ELR (cell line): ENCODE measurements around the gene RUNX1.
A peak's percentile ranks its signal among the peaks of the same experiment; 100 is the strongest.

ENCODE experiments used
- DNase-seq: peaks from one replicate; pipeline ENCODE4 v3.0.0-alpha.2; 2015; ENCODE audit warnings: low read depth

Gene RUNX1

DNA sequence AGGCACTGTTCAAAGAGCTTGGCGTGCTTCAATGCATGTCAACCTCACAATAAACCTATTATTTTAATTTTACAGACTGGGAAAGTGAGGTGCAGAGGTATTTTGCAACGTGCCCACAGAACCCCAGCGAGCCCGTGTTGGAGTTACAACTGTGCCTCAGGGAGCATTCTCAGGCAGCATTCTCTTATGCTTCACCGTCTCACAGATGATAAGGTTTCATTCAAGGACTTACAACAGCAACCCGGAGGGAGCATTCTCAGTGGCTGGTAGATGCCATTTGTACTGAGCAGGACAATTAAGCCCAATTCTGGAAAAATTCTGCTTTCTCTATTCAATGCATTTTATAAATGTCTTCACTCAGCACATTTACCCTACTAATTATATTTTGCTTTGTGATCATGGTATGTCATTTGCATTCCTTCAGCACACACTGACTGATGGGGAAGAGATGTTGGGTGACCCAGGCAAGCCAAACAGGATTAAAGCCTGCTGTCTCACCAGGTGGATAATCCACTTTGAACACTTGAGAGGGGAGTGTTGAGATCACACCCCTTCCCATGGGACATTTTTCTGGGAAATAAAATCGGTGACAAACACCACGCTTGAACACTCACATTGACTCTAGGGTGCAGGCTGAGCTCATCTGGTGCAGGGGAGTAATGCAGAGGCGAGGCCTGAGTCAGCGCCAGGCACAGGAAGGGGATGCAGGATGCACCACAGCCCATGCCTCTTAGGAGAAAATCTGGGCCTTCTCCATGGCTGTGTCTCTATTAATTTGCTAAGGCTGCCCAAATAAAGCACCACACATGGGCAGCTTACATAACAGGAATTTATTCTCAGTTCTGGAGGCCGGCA, 266.4 kb downstream of the RUNX1 start:
- peak; percentile 47 for DNase-seq

DNA sequence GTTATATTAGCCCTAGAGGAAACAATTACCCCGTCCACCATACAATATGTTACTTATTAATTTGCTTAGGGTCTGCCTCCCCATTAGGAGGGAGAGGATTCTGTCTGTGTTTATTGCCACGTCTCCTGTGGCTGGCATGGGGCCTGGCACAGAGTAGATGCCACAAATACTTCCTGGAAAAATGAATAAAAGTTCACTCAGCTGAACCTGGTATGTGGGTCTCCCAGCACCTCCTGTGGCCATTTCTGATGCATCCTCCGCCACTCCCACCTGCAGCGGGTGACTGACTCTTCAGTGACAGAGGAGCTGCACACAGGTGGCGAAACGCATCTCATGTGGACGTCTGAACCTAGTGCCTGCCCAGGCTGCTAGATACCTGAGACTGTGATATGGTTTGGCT, 267.6 kb downstream of the RUNX1 start:
- DNase-seq: no peak

DNA sequence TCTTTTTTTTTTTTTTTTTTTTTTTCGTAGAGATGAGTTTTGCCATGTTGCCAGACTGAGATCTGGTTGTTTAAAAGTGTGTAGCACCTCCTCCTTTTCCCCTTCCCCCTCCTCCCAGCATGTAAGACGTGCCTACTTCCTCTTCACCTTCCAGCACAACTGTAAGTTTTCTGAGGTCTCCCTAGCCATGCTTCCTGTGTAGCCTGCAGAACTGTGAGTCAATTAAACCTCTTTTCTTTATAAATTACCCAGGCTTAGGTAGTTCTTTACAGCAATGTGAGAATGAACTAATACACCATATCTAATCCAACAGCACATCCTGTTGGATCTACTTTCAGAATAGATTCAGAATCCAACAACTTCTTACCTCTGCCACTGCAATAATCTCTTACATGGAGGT, 269.2 kb downstream of the RUNX1 start:
- DNase-seq: no peak

DNA sequence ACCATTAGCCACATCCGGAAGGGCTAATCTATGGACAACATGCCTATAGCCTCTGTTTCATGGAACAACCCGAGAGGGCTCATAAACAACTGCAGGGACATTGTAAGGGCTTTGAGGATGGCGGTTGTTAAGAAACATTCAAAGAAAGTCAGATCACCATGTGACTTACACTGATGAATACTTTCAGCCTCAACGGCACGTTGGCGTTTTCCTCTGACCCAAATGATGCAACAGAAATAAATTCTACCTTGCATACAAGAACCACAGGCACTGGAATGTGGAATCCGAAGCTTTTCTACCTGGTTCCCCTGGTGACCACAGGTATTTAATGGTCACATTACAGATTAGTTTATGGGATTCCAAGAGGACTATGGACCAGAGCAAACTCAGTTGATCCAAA, 273.3 kb downstream of the RUNX1 start:
- DNase-seq: no peak

DNA sequence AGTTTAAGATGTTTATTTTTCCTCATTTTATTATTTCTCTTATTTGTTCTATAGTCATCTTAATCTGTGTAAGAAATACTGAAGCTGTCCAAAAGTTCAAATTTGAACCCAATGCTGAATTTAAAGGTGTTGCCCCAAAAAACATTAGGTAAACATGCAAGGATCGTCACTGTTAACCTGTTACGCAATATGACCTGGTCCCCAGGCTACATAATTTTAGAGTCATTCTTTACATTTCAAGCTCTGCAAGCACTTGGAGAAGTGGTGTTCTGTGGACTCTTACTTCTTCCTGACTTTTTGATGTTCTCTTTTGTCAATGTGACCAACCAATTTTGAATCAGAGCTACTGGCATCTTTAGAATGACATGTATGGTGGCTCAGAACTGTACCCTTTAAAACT, 274.4 kb downstream of the RUNX1 start:
- DNase-seq: no peak

DNA sequence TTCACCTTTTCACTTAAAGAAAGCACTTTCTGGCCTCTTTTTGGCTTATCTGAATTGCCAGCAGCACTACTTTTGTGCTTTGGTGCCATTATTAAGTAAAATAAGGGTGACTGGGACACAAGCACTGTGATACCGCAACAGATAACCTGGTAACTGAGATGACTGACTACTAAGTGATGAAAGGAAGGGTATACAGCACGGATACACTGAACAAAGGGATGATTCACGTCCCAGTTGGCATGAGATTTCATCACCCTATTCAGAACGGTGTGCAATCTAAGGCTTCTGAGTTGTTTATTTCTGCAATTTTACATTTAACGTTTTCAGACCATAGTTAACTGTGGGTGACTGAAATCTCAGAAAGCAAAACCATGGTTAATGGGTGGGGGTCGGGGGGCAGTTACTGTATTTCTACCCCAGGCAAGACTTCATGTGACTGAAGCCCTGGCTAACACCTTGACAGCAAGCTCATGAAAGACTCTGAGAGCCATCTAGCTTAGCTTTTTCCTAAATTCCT, 277.5 kb downstream of the RUNX1 start:
- DNase-seq: peak; percentile 84

DNA sequence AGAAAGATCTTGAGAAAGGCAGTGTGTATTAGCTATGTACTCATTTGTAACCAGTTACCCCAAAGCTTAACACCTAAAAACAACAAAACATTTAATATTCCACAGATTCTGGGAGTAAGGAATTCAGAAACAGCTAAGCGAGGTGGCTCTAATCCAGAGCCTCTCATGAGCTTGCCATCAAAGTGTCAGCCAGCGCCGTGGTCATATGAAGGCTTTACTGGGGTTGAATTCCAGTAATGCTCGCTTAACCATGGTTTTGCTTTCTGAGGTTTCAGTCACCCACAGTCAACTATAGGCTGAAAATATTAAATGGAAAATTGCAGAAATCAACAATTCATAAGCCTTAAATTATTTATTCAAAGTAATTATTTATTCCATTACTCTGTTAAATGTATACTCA, 278.5 kb downstream of the RUNX1 start:
- no peak for DNase-seq

DNA sequence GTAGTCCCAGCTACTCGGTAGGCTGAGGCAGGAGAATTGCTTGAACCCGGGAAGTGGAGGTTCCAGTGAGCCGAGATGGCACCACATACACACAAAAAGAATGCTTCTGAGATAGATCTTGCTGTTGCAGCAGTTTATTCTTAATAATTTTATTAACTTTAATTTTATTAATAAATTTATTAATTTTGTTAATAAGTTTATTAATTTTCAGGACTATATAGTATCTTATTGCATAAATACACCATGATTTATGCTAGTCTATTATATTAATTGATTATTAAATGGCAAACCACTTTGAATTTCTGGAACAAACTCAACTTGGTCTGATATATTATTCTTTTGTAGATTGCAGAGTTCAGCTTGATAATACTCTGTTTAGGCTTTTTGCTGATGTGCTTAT, 280.8 kb downstream of the RUNX1 start:
- no peak for DNase-seq

DNA sequence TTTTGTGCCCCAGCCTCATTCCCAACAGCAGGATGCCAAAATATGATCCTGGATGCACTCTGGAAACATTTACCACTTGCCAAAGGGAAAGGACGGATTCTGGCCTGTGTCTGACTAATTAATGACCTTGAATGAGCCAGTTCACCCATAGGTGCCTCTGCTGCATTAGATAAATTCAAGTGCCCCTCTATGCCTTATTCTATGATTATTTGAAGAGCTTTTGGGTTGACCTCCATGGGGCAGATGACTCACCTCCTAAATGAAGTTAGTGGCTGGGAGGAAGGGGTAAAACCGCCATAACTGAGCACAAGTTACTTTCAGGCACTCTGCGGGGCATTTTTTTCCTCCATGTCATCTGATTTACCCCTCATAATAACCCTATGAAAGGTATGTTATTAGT, 282.2 kb downstream of the RUNX1 start:
- no peak for DNase-seq

DNA sequence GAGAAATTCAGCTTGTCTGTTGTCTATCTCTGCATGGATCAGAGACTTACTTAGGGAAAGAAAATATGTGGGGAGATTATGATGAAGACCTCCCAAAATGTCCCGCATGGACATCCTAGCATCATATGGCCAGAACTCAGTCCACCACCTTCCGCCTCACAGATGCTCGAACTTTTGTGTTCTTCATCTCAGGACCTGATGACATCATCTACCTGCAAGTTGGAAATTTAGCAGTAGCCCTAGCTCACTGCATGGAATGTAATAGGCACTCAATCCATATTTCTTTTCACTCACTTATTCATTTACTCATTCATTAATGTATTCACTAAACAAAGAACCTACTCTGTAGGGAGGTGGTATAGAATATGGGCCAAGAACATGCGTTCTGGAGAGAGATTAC, 283.5 kb downstream of the RUNX1 start:
- no peak for DNase-seq

DNA sequence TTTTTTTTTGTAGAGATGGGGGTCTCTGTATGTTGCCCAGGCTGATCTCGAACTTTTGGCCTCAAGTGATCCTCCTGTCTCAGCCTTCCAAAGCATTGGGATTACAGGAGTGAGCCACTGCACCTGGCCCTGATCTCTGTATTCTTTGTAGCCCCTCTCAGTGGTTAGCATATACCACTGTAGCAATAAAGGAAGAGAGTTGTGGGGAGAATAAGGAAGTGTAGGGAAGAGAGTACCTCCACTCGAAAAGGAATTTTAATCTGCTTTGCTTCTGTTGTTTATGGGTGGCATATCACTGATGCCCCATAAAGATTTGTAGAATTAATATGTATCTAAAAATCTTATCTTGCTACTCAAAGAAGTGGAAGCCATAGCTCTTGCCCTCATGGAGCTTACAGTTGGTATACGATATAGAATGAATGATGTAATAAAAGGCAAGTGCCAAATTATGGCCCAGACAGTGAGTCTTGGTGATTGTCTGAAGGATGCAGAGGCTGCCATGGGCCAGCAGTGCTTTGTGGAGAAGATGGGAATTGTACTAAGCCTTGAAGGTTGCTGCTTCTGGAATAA, 284.3 kb downstream of the RUNX1 start:
- no peak for DNase-seq

DNA sequence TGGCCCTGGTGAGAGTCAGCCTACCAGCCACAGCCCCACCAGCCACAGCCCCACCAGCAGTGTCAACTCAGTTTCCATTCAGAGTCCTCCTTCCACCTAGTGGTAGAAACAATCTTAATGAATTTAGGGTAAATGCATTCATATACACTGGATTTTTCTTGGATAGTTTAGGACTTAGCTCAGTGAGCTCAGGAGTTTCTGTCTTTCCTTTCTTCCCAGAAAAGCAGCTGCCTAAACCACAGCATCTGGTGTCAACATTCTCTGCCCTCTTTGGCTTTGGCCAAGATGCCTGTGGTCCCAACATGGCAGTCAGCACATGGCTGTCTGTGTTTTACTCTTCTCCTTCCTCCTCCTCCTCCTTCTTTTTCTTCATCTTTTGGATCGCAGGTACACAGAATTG, 286.3 kb downstream of the RUNX1 start:
- peak; percentile 18 for DNase-seq

DNA sequence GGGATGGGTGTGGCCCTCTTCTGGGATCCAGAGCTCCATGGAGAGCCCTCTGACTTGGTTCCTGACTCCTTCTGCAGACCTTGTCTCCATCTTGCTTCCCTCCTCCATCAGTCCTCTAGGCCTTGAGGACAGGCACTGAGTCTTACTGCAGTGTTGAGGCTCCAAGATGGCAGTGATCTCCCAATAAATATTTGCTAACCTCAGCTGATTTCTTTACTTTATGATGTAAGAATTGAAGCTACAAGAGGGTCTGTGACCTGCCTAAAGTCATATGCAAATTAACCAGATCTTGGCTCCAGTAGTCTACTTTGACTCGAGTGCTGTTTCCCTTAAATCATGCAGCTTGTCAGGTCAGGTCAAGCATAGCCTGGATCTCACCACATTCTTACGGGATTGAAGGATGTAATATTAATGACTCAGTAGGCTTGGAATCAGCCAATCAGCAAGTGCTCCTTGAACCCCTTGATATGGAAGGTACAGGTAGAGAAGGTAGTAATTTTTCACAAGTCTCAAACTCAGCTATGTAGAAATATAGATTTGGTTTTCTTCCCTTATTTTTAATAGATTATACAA, 287.3 kb downstream of the RUNX1 start:
- DNase-seq: no peak

DNA sequence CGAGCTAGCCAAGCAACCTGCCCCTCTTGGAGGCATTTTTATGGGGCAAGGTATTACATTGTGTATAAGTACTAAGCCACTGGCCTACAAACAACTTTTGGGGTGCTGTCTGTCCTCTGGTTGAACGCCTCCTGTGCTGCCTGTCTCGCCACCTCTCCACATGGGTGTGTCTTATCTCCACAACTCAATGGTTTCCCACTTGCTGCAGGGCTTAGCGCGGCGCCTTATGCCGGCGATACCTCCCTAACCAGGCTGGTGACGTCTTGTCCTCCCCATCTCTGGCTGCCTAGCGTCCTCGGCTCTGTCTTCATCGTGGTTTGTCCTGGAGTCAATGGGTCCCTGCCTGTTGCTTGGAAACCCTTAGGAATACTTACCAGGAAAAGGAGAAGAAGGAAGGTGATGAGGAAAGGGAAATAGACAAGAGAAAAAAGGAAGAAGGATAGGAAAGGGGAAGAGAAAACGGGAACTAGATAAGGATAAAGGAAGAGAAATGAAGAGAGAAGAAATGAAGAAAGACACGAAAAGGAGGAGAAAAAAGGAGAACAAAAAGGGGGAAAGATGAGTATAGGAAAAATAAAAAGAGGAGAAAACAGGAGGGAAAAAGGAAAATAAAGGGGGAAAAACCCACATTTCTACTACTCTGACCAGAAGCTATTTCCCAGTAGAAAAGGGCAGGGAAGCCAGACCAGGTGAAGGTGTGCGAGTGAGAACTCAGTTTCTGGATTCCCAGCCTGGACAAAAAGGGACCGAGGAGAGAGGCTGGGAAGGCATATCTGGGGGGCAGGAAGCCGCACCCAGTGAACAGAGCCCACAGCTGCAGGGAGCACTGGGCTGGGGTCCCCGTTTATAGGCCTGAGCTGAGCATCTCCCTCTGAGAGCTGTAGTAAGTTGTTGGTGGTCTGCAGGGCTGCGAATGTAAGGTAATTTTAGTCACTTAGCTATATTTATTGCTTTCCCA, 294.1 kb downstream of the RUNX1 start:
- DNase-seq: no peak

DNA sequence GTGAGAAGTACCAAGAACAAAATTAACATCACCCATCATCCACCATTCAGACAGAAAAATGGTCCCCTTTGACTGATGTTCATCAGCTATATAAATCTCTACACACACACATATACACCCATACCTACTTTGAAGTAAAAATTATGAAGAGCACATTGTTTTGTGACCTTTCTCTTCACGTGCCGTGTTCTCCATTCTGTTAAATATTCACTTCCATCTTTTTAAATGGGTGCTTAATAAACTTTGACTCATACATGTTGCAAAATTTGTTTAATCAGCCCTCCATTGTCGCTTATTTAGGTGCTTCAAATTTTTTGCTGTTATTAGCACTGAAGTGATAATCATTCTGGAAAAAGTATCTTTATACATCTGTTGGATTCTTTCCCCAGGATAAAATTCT, 300.2 kb downstream of the RUNX1 start:
- DNase-seq: no peak

DNA sequence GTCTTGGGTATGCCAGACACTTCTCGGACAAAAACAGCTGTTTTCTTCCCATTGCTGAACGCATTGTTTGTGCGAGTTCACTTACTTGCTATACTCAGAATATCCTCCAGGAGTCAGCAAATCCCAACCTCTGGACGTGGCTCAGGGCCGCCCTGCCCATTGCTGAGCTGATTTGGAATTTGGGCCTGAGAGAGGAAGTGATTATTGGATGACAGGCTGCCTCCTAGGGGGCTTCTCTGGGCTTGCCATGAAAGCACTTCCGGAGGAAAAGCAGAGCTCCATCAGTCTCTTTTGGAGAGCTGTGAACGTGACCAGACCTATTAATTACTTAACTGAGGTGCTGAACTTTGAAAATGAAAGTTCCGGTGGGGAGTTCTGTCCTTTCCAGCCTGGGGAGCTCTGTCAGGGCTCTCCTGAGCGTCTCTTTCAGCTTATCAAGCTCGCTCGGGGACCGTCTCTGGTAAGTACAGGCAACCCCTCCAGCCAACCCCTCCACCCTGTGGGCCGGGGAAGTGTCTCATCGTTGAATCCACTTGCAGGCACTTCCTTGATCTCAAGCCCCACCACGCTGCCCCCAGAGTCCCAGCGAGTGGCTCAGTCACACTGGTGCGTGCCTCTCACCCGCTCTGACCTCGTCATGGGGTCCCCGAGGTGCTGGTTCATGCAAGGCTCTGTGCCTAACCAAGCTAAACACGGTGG, 303.4 kb downstream of the RUNX1 start:
- peak; percentile 91 for DNase-seq

DNA sequence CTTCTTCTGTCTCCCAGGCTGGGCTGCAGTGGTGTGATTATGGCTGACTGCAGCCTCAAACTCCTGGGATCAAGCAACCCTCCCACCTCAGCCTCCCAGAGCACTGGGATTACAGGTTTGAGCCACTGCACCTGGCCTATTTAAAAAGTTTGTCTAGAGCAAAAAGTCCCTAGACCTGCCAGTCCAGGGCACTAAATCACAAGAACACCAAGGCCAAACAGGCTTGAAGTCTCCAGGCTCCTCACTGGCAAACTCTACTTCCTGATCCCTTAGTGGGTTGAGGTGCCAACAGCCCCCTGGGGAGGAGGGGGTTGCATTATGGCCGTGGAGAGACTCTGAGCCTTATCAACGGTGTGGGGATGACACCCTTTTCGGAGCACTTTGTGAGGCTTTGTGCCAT, 304.3 kb downstream of the RUNX1 start:
- DNase-seq: no peak

DNA sequence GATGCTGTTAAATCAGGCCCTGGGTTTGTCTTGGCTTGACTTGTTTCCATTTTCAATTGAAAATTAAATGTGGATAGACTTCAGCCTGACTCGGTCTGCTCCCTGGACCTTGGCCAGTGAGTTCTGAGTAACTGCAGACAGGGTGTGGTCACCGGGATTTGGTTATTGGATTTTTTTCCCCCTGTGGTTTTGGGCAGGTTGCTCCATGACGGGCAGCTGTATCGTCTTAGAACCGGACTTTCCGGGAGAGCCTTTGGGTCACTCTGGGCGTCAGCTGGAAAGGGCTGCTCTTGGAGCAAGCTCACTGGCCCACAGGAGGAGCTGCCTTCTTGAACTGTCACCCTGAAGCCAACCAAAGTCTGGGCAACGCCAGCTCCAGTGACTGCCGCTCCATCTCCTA, 305.3 kb downstream of the RUNX1 start:
- DNase-seq: peak; percentile 89

DNA sequence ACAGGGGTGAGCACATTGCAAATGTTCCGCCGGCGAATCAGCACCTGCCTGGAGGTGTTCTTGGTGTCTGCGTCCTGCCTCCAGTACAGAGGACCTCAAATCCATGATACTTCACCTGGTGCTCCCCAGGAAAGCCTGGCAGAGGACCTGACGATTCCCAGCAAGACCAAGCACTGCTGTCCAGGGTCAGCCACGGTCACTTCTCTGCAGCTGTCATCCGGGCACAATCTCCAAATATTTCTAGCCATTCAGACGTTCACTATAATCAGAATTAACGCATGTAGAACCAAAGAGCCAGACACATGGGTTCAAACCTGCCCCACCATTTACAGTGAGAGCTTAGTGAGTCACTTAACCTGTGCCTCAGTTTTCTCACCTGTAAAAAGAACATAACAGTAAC, 305.8 kb downstream of the RUNX1 start:
- no peak for DNase-seq

DNA sequence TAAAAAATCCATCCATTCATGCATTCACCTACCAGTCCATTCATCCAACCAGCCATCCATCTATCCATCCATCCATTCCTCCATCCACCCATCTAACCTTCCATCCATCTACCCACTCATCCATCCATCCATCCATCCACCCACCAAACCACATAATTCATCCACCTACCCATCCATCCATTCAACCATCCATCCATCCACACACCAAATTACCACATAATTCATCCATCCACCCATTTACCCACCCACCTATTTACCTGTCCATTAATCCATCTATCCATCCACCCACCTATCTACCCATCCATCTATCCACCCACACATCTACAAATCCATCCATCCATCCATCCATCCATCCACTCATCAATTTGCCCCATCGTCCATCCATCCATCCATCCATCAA, 308.9 kb downstream of the RUNX1 start:
- no peak for DNase-seq
